Bronchial smooth muscle cell (primary cell): ENCODE data around the gene FBXO40. TPM values are rescaled to one million over a fixed set of nuclear protein-coding genes. Genes with fewer than 3 reads are reported as not detected.

Experiments
- total RNA-seq: library from RNA; depleted of rRNA; stranded (reverse); fragments of >200 nt; gene quantifications from 2 replicates; pipeline ENCODE4 v1.2.1, GENCODE V29; 2014

FBXO40 gene, protein sequence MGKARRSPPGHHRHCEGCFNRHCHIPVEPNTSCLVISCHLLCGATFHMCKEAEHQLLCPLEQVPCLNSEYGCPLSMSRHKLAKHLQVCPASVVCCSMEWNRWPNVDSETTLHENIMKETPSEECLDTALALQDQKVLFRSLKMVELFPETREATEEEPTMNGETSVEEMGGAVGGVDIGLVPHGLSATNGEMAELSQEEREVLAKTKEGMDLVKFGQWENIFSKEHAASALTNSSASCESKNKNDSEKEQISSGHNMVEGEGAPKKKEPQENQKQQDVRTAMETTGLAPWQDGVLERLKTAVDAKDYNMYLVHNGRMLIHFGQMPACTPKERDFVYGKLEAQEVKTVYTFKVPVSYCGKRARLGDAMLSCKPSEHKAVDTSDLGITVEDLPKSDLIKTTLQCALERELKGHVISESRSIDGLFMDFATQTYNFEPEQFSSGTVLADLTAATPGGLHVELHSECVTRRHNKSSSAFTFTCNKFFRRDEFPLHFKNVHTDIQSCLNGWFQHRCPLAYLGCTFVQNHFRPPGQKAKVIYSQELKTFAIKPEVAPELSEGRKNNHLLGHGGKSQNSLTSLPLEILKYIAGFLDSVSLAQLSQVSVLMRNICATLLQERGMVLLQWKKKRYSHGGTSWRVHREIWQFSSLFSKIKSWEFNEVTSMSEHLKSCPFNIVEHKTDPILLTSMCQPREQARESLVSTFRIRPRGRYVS
- not detected in 2 replicates for total RNA-seq

DNA sequence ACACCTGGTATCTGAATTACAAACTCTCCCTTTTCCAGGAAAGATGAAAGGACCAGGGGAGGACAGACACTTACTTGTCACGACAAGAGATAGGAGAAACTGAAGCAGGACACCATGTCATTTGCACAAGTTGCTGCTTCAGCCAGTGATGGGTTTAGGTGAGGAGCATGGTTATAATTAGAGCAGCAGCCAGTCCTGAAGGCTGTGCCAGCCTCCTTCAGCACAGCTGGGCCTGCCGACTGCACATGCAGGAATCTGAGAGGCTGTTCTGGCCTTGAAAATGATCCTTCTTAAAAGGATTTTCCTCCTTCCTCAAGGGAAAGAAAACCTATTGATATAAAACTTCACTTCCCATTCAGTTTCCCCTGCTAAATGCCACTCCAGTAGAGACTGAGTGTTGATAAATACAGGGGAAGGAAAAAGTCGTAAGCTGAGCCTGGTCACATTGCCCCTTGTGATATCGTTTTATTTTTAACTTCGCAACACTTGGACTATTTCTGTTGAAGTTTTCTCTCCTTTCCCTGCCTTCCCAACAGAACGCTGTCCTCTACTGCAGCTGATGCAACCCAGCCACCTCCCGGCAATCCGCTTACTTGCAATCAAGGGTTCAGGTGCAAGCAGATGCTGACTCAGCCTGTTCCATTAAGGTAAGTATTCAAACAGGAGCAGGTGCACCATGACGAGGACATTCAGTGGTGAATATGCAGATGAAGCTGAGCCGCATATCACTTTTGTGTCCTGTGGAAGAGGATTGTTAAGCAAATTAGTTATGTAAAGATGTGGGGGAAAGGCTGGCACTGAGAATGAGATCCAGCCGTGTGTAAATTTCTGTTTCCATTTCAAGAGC is at the start of gene FBXO40:
FBXO40 (plus strand) TSS at position 524 of the 847 bp plus-strand sequence. CDS start 27,197 bp downstream, outside the sequence.

DNA sequence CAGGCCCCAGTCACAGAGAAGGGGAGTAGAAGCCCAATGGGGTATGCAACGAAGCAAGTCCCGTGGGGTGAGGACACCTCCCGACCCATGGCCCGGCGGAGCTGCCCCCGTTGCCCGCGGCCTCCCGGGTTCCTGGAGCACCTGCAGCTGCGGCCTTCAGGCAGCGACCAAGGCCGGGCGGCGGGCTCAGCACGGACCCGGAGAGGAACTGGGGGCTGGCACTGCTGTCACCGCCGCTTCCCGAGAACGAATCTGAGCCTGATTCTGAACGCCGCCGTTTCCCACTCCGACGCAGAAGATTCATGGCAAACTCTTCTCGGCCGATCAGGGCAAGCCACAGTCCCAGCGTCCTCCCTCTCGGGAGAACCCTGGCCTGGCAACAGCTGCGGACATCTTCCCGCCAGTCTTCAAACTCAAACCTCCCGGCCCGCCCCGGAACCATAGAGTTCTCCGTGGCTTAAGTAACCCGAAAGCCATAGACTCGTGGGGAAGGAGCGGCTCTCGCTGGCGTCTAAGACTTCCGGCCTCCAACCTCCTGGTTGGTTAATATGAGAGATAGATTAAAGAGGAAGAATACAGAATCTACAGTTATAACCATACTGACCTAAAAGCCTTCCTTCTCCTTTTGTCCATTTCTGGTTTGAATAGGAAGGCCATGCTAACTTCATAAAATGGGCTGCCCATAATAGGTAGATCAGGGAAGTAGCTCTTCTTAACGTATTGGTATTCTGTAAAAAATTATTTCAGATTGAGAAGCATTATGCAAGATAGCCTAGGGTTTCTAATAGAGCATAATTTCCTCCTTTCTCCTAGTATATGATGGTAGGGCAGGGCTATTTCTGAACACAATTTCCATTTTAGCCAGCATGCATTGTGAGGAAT is 47.4 kb upstream of the FBXO40 start, which contains the start of gene POLQ:
POLQ (minus strand) TSS at position 415 of the 882 bp plus-strand sequence; CDS start at position 304, 111 bp downstream.

DNA sequence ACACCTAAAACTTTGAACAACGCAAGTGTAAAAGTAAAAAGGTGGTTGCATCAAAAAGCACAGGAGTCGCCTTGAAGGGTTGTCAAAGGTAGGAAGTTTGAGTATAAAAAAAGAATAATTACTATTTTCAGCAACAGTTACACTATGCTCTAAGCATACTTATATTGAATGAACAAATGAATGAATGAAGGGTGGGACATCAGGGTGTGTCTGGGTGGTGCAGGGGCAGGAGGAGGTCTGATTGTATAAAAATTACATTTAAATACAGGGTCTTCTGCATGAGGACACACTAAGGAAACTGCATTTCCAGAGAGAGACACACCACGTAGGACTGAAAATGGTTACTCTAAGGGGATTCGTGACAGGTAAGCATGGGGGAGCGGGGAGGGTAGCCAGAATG is 25.5 kb upstream of the FBXO40 start, which contains the start of gene ARGFX:
ARGFX (plus strand) TSS at position 301 of the 400 bp plus-strand sequence. CDS start 2,765 bp downstream, outside the sequence.

DNA sequence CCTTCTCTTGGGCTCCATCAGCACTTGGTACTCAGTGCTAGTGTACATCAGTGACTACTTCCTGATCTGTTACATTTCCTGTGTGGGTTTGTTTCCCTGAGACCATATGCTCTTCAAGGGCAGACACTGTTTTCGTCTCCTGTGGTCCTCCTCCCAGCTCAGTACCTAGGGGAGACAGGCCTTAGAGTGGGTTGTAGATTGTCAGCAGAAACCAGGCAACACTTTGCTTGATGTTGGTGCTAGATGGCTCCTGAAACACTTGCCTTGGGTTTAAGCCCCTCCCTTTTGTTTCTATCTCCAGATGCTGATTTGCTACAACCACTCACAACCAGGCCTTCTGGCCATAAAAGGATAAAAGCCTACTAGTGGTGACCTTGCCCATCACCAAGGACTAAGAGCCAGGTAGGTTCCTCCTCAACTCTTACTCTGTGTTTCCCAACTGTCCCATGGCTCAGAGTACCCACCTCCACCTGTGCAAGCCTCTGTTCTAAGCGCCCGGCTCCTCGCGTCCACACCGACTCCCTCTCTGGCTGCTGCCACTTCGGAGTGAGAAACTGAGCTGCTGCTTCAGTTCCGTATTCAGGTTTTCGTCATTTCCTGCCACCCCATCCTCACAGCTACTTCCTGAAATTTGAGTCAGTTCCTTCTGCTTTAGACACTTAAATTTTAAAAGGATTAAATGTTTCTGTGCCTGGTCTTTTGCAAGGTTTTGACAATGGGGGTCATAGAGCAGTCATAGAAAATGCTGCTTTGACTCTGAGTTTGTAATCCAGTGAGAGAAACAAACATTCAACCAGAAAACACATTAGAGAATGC is 67.4 kb downstream of the FBXO40 start, which contains the start of gene HCLS1:
HCLS1 (minus strand) TSS at position 548 of the 816 bp plus-strand sequence. CDS start 2,556 bp downstream, outside the sequence.

Other genes with a start within 250 kb of the FBXO40 start
- gene POLQ, start 47.4 kb upstream of the FBXO40 start, total RNA-seq, result 1.9 and 2.7 TPM in 2 replicates
- not detected in 2 replicates for gene ARGFX, start 25.4 kb upstream of the FBXO40 start, total RNA-seq
- gene HCLS1, start 67.5 kb downstream of the FBXO40 start, total RNA-seq, result 0.63 TPM in 1 of 2 replicates, not detected in the other
- gene GOLGB1, start 156.4 kb downstream of the FBXO40 start, total RNA-seq, result 40.4 and 67.1 TPM in 2 replicates
- 8.7 and 10.4 TPM in 2 replicates for gene IQCB1, start 241.7 kb downstream of the FBXO40 start, total RNA-seq
- gene EAF2, start 241.8 kb downstream of the FBXO40 start, total RNA-seq, result 1.4 and 3.7 TPM in 2 replicates